ENCODE data around the gene OTOP3. TPM values are rescaled to one million over a fixed set of nuclear protein-coding genes. Genes with fewer than 3 reads are reported as not detected.
A peak's percentile ranks its signal among the peaks of the same experiment; 100 is the strongest.

Gene OTOP3
- total RNA-seq, 1 experiment from 2014 or later = not detected

DNA sequence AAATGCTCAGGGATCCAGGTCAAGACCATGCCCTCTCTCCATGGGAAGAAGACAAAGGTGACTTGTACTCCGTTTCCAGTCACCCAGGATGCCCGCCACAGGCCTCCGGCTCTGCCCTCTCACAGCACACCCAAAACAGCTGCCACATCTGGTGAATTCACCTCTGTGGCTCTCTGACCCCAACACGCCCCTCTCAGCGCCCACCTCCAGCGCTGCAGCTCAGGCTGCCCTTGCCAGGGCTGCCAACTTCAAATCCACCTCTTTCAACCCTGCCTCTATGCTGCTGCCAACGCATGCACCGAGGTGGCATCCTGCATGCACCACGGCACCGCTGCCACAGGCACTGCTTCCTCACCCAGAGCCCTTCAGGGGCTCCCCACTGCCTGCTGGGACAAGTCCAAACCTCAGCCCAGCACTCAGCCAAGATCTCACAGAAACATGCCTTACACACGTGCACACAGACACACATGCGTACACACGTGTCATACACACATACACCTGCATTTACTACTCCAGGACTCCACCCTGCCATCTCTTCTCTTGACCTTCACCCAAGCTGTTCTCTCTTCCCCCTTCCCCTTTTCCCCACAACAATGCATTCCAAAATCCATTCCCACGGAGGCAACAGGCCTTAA lies 29.4 kb downstream of the OTOP3 start:
- Histone ChIP-seq H2BK120ac (ENCODE audit: low read depth, low read length, poor library complexity, severe bottlenecking) (no peak overlapping the region), H3K9ac (ENCODE audit: extremely low read depth, insufficient read length, low read length) (no peak overlapping the region), H3K27me3 (ENCODE audit: insufficient read depth, low read length) (no peaks in the 10 kb centered on the region), H4K91ac (ENCODE audit: insufficient read length, low read depth, low read length) (no peak overlapping the region), H3K23me2 (ENCODE audit: insufficient read length, low read depth, low read length, poor library complexity, severe bottlenecking) (no peaks in the 10 kb centered on the region), H3K27ac (ENCODE audit: insufficient read length, low read depth, low read length) (no peak overlapping the region), H2BK15ac (ENCODE audit: low read depth, low read length) (no peak overlapping the region), H3K4me2 (ENCODE audit: insufficient read depth, insufficient read length, low read length) (no peak overlapping the region), H2BK5ac (ENCODE audit: insufficient read length, low read length) (no peak overlapping the region), H3K9me3 (ENCODE audit: control insufficient read depth, low read depth, low read length) (no peaks in the 10 kb centered on the region), H3T11ph (ENCODE audit: low read length) (no peak overlapping the region), H3K14ac (ENCODE audit: insufficient read depth, low read length) (no peak overlapping the region; the same call in 1 of the 2 replicates), H2AK5ac (ENCODE audit: insufficient read length, low read length) (no peak overlapping the region), H3K79me1 (ENCODE audit: insufficient read depth, low read depth, low read length, poor library complexity, severe bottlenecking) (no peaks in the 10 kb centered on the region), H3K79me2 (ENCODE audit: insufficient read depth, low read length) (no peaks in the 10 kb centered on the region), H3K4me1 (ENCODE audit: insufficient read depth, low read length) (no peaks in the 10 kb centered on the region; the same call in 1 of the 2 replicates), H3K4ac (ENCODE audit: low read depth, low read length) (no peak overlapping the region), H2AFZ (ENCODE audit: low read length) (no peak overlapping the region), H4K5ac (ENCODE audit: insufficient read length, low read depth, low read length) (no peak overlapping the region), H3K56ac (ENCODE audit: insufficient read length, low read depth, low read length) (no peak overlapping the region), H3K18ac (ENCODE audit: insufficient read length, low read depth, low read length) (no peak overlapping the region), H3K23ac (ENCODE audit: insufficient read length, low read depth, low read length) (no peak overlapping the region), H2BK12ac (ENCODE audit: insufficient read length, low read depth, low read length) (no peak overlapping the region), H4K20me1 (ENCODE audit: control insufficient read depth, insufficient read depth, insufficient read length) (peaks cover 3% of the 10 kb centered on the region), H4K8ac (replicated peaks; ENCODE audit: insufficient read length, low read depth, low read length) (no peak overlapping the region), H2BK20ac (ENCODE audit: low read depth, low read length, poor library complexity, severe bottlenecking) (no peak overlapping the region)
- Mint-ChIP-seq H3K9me3 (peaks cover 0 to 2% of the 10 kb centered on the region in 2 experiments; a peak in 1 of 5 replicates), H3K4me1 (peaks cover 13 to 19% of the 10 kb centered on the region in 2 experiments), H3K36me3 (ENCODE audit: insufficient read depth in 1 of 3, low read depth in 3 of 3) (peaks cover 0 to 2% (median 0%) of the 10 kb centered on the region in 3 experiments; a peak in 1 of 7 replicates), H3K27ac (no peak overlapping the region; a peak in 1 of 7 replicates), H3K27me3 (ENCODE audit: low read depth) (peaks cover 16% of the 10 kb centered on the region), H3K4me3 (peak overlapping the region in 1 of 2 experiments; percentile 1; a peak in 1 of 5 replicates)
- TF ChIP-seq, protein P1, sequence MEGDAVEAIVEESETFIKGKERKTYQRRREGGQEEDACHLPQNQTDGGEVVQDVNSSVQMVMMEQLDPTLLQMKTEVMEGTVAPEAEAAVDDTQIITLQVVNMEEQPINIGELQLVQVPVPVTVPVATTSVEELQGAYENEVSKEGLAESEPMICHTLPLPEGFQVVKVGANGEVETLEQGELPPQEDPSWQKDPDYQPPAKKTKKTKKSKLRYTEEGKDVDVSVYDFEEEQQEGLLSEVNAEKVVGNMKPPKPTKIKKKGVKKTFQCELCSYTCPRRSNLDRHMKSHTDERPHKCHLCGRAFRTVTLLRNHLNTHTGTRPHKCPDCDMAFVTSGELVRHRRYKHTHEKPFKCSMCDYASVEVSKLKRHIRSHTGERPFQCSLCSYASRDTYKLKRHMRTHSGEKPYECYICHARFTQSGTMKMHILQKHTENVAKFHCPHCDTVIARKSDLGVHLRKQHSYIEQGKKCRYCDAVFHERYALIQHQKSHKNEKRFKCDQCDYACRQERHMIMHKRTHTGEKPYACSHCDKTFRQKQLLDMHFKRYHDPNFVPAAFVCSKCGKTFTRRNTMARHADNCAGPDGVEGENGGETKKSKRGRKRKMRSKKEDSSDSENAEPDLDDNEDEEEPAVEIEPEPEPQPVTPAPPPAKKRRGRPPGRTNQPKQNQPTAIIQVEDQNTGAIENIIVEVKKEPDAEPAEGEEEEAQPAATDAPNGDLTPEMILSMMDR (conservative IDR thresholded peaks at IDR 0.05) = no peak
- WGBS (ENCODE audit: extremely low coverage, insufficient read length, low lambda C conversion rate) = no CpG with 5 or more reads among the region's 14 CpGs
- DNase-seq = no peak

Data from H9 (cell line).